GF-D8 (cell line): ENCODE data around the gene RUNX1.

Experiments
- DNase-seq: peaks from one replicate; lab custom pipeline; 2025; lab: John Stamatoyannopoulos, UW

RUNX1 gene

GRCh38 chr21:34923626-34924025, 125.5 kb downstream of the RUNX1 start:
- no peak for DNase-seq

- no peak for DNase-seq
Observed at GRCh38 chr21:34923202-34923601, 125.9 kb downstream of the RUNX1 start.

- DNase-seq = no peak
Observed at GRCh38 chr21:34922479-34922878, 126.6 kb downstream of the RUNX1 start.

- DNase-seq = no peak
Observed at GRCh38 chr21:34921151-34921550, 128.0 kb downstream of the RUNX1 start.

- DNase-seq = no peak
Observed at GRCh38 chr21:34919406-34919805, 129.7 kb downstream of the RUNX1 start.

GRCh38 chr21:34916446-34916845, 132.7 kb downstream of the RUNX1 start:
- DNase-seq = no peak

GRCh38 chr21:34915364-34915841, 133.7 kb downstream of the RUNX1 start:
- no peak for DNase-seq

GRCh38 chr21:34914239-34914638, 134.9 kb downstream of the RUNX1 start:
- peak; percentile 79 for DNase-seq

- no peak for DNase-seq
Observed at GRCh38 chr21:34913811-34914210, 135.3 kb downstream of the RUNX1 start.

- DNase-seq = peak; percentile 62
Observed at GRCh38 chr21:34912022-34912945, 136.8 kb downstream of the RUNX1 start.

GRCh38 chr21:34911360-34911759, 137.7 kb downstream of the RUNX1 start:
- peak; percentile 89 for DNase-seq

- no peak for DNase-seq
Observed at GRCh38 chr21:34910396-34910795, 138.7 kb downstream of the RUNX1 start.

GRCh38 chr21:34909492-34910292, 139.4 kb downstream of the RUNX1 start:
- DNase-seq = peak; percentile 79

- peak; percentile 100 for DNase-seq
Observed at GRCh38 chr21:34908419-34909055, 140.6 kb downstream of the RUNX1 start.

GRCh38 chr21:34907461-34908418, 141.4 kb downstream of the RUNX1 start:
- peak; percentile 98 for DNase-seq

- DNase-seq = no peak
Observed at GRCh38 chr21:34906401-34906800, 142.7 kb downstream of the RUNX1 start.

GRCh38 chr21:34905218-34905537, 143.9 kb downstream of the RUNX1 start:
- no peak for DNase-seq

- no peak for DNase-seq
Observed at GRCh38 chr21:34904526-34905217, 144.4 kb downstream of the RUNX1 start.

- no peak for DNase-seq
Observed at GRCh38 chr21:34900376-34900775, 148.7 kb downstream of the RUNX1 start.

- no peak for DNase-seq
Observed at GRCh38 chr21:34899760-34900159, 149.3 kb downstream of the RUNX1 start.

GRCh38 chr21:34899302-34899701, 149.8 kb downstream of the RUNX1 start:
- DNase-seq = no peak
